Measurements from ENCODE around the gene UNC45B. TPM values are rescaled to one million over a fixed set of nuclear protein-coding genes. Genes with fewer than 3 reads are reported as not detected.

The UNC45B gene
- total RNA-seq, 6 experiments from 2014 or later: not detected

DNA sequence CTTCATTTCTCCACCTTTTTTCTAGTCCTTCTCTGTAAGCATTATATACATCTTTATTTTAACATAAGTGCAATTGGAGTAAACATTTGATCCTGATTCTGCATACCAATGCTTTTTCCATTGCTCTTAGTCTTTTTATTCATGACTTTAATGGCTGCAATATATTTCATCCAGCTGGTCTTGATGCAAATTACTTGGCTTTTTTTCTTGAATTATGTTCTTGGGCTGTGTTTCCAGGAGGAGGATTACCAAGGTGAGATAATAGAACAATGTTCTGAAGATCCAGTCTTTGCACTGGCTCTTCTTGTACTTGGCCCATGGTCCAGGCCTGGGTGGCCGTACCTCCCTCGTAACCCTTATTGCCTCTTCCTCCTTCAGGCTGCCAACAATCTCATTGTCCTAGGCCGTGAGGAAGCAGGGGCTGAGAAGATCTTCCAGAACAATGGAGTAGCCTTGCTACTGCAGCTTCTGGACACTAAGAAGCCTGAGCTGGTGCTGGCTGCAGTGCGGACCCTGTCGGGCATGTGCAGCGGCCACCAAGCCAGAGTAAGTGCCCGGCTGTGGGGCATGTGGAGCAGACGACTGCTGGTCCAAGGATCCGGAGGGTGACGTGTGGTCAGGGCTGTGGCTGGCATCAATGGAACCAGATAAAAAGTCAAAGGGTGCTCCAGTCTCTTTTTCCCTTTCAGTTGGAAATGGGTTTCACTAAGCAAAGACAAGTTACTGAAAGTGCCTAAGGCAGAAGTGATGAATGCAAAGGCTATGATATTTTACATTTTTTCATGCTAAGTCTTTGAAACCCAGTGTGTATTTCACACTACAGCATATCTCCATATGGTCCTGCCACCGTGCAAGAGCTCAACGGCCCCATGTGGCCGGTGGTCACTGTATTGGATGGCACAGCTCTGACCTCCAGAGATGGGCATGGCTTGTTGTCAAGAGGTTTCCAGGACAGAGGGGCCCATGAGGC is 6.9 kb downstream of the UNC45B start:
- no peaks in the 10 kb centered on the region for H3K36me3 Mint-ChIP-seq (ENCODE audit: low read depth)
- H3K27me3 Mint-ChIP-seq (ENCODE audit: insufficient read depth): peaks cover 51% of the 10 kb centered on the region
- H3K9me3 Mint-ChIP-seq: no peaks in the 10 kb centered on the region
- no peak overlapping the region for H3K27ac Mint-ChIP-seq
- H3K4me3 Mint-ChIP-seq: no peak overlapping the region
- TF ChIP-seq, protein P1, sequence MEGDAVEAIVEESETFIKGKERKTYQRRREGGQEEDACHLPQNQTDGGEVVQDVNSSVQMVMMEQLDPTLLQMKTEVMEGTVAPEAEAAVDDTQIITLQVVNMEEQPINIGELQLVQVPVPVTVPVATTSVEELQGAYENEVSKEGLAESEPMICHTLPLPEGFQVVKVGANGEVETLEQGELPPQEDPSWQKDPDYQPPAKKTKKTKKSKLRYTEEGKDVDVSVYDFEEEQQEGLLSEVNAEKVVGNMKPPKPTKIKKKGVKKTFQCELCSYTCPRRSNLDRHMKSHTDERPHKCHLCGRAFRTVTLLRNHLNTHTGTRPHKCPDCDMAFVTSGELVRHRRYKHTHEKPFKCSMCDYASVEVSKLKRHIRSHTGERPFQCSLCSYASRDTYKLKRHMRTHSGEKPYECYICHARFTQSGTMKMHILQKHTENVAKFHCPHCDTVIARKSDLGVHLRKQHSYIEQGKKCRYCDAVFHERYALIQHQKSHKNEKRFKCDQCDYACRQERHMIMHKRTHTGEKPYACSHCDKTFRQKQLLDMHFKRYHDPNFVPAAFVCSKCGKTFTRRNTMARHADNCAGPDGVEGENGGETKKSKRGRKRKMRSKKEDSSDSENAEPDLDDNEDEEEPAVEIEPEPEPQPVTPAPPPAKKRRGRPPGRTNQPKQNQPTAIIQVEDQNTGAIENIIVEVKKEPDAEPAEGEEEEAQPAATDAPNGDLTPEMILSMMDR (IDR thresholded peaks at IDR 0.05): no peak
- H3K4me1 Mint-ChIP-seq (ENCODE audit: low read depth): no peaks in the 10 kb centered on the region
- DNase-seq: no peak

DNA sequence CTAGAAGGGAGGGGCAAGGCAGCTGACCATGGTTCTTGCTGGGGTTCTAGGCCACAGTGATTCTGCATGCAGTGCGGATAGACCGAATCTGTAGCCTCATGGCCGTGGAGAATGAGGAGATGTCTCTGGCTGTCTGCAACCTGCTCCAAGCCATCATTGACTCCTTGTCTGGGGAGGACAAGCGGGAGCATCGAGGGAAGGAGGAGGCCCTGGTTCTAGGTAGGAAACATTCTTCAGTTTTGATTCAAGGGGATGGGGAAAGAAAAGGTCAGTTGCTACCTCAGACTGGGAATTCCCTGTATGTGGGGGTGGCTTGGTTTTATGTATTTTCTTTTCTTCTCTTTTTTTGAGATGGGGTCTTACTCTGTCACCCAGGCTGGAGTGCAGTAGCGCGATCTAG is 7.6 kb downstream of the UNC45B start:
- no peak for DNase-seq
- Mint-ChIP-seq H3K27ac (no peak overlapping the region), H3K9me3 (no peaks in the 10 kb centered on the region), H3K27me3 (ENCODE audit: insufficient read depth) (peaks cover 47% of the 10 kb centered on the region), H3K36me3 (ENCODE audit: low read depth) (no peaks in the 10 kb centered on the region), H3K4me1 (ENCODE audit: low read depth) (no peaks in the 10 kb centered on the region), H3K4me3 (no peak overlapping the region)
- TF ChIP-seq, protein P1 (IDR thresholded peaks at IDR 0.05): no peak

DNA sequence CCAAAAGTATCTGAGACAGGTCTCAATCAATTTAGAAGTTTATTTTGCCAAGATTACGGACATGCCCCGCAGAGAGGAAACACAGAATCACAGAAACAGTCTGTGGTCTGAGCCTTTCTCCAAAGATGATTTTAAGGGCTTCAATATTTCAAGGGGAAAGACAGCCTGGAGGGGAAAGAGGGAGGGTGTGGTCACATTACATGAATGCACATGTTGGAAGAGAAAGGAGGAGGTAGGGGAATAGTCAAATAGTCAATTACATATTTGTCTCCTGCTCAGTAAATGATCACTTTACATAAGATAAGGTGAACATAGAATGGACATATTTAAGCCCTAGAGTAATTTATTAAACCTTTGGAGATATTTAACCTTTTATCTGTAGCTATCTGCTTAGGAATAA is 12.3 kb downstream of the UNC45B start:
- H3K4me1 Mint-ChIP-seq (ENCODE audit: low read depth): no peaks in the 10 kb centered on the region
- H3K27me3 Mint-ChIP-seq (ENCODE audit: insufficient read depth): peaks cover 30% of the 10 kb centered on the region
- H3K27ac Mint-ChIP-seq: no peak overlapping the region
- DNase-seq: no peak
- H3K9me3 Mint-ChIP-seq: no peaks in the 10 kb centered on the region
- TF ChIP-seq, protein P1 (IDR thresholded peaks at IDR 0.05): no peak
- H3K36me3 Mint-ChIP-seq (ENCODE audit: low read depth): no peaks in the 10 kb centered on the region
- H3K4me3 Mint-ChIP-seq: no peak overlapping the region

DNA sequence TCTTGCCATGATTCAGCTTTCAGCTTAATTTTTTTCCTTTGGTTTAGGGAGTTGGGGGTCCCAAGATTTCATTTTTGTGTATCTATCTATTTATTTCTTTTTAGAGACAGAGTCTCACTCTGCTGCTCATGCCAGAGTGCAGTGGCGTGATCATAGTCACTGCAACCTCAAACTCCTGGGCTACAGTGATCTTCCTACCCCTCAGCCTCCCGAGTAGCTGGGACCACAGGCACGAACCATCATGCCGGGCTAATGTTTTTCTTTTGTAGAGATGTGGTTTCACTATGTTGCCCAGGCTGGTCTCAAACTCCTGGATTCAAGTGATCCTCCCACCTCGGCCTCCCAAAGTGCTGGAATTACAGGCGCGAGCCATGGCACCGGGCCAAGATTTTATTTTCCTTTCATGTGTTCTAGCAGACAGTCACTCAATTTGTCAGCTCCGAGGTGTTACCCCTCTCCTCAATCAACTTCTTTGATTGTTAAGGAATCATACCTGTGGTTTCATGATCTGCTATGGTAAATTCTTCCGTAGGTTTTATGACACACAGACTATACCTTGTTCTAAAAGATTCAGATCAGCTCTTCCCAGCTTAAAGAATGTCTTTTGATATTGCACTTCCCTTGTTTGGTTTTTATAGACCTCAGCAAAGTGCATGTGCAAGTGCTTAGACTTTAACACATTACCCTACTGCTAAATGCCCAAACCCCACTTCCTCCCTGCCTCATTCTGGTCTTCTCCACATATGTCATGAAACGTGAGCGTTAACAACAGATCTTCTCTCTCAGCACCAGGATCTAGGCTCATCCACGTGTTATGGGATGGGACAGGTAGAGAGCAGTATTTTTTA is 13.0 kb downstream of the UNC45B start:
- Mint-ChIP-seq H3K36me3 (ENCODE audit: low read depth) (no peaks in the 10 kb centered on the region), H3K4me1 (ENCODE audit: low read depth) (no peaks in the 10 kb centered on the region), H3K27me3 (ENCODE audit: insufficient read depth) (peaks cover 25% of the 10 kb centered on the region), H3K4me3 (no peak overlapping the region), H3K9me3 (no peaks in the 10 kb centered on the region), H3K27ac (no peak overlapping the region)
- TF ChIP-seq, protein P1 (IDR thresholded peaks at IDR 0.05): no peak
- no peak for DNase-seq

DNA sequence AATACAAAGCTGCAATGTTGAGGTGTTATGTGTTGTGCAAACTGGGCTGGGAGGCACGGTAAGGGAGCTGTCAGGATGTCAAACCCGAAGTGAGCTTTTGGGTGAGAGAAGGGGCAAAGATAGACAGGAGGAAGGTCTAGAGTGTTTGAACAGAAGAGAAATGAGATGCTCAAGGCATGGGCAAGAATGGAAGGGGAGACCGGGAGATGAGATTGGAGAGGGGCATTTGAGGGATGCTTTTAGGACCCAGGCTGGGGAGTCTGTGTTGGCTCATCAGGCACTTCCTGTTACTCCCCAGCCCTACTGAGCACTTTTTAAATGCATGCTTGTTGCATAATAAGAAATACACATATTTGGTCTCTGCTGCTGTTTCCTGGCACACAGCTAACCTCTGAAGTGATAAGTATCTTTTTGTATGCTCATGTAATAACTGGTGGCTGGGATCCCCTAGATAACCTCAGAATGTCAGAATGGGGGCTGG is 13.7 kb downstream of the UNC45B start:
- DNase-seq: no peak
- Mint-ChIP-seq H3K4me3 (no peak overlapping the region), H3K4me1 (ENCODE audit: low read depth) (no peaks in the 10 kb centered on the region), H3K27ac (no peak overlapping the region), H3K36me3 (ENCODE audit: low read depth) (no peaks in the 10 kb centered on the region), H3K27me3 (ENCODE audit: insufficient read depth) (peaks cover 20% of the 10 kb centered on the region), H3K9me3 (no peaks in the 10 kb centered on the region)
- TF ChIP-seq, protein P1 (IDR thresholded peaks at IDR 0.05): no peak
